ENCODE results near the gene ATP5MC2. TPM values are rescaled to one million over a fixed set of nuclear protein-coding genes. Genes with fewer than 3 reads are reported as not detected.

ATP5MC2 gene
- total RNA-seq, 1 experiment from 2014 or later: 433 TPM

DNA sequence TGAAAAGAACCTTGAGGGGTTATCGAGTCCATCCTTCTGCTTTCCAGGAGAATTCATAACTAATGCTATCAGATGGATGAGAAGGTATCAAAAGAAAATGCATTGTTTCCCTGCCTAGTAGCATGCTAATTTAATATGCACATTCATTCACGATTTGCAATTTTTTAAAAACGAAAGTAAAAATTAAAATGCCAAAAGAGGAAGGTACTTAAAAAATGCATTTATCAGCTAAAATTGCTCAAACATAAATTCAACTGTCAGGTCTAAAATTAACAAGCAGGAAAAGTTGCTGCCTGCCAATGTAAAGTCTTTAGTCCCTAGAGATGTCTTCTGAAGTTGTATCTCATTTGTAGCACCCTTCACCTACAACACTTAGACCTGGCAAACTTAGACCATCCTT lies 57.6 kb downstream of the ATP5MC2 start:
- Histone ChIP-seq H3K4me3 (no peak overlapping the region), H3K27ac (no peak overlapping the region), H3K9me3 (replicated peaks) (no peaks in the 10 kb centered on the region), H3K27me3 (no peaks in the 10 kb centered on the region), H3K4me1 (no peaks in the 10 kb centered on the region), H3K36me3 (no peaks in the 10 kb centered on the region; the same call in none of the 2 replicates)
- no peak for DNase-seq

- Histone ChIP-seq H3K9me3 (replicated peaks) (no peaks in the 10 kb centered on the region), H3K27me3 (no peaks in the 10 kb centered on the region), H3K36me3 (no peaks in the 10 kb centered on the region; the same call in none of the 2 replicates), H3K4me1 (no peaks in the 10 kb centered on the region), H3K27ac (no peak overlapping the region), H3K4me3 (no peak overlapping the region)
- no peak for DNase-seq
Measured at GRCh38 chr12:53617700-53618099, 58.2 kb downstream of the ATP5MC2 start.

DNA sequence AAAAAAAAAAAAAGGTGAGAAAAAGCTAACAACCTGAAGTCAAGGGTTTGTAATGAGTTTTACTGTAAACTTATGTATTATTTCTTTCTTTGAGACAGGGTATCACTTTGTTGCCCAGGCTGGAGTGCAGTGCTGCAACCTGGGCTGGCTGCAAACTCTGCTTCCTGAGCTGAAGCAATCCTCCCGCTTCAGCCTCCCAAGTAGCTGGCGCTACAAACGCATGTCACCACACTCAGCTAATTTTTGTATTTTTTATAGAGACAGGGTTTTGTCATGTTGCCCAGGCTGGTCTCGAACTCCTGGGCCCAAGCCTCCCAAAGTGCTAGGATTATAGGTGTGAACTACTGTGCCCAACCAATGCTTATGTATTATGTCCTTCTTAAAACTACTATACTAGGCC lies 58.9 kb downstream of the ATP5MC2 start:
- no peak for DNase-seq
- no peaks in the 10 kb centered on the region for H3K9me3 ChIP-seq (replicated peaks)
- H3K4me1 ChIP-seq: no peaks in the 10 kb centered on the region
- no peak overlapping the region for H3K27ac ChIP-seq
- no peaks in the 10 kb centered on the region for H3K27me3 ChIP-seq
- H3K4me3 ChIP-seq: no peak overlapping the region
- no peaks in the 10 kb centered on the region; the same call in none of the 2 replicates for H3K36me3 ChIP-seq

Other genes starting within 250 kb of the ATP5MC2 start
- 54.5 and 59.5 TPM in 2 replicates for gene PRR13, start 234.3 kb downstream of the ATP5MC2 start, total RNA-seq (2014; rRNA removed; shearing (Covaris generic))
- gene PCBP2, start 224.0 kb downstream of the ATP5MC2 start, total RNA-seq (2014; rRNA removed; shearing (Covaris generic)): 246 and 250 TPM in 2 replicates
- gene MAP3K12, start 176.6 kb downstream of the ATP5MC2 start, total RNA-seq (2014; rRNA removed; shearing (Covaris generic)): 5.9 and 7.6 TPM in 2 replicates
- gene TARBP2, start 174.8 kb downstream of the ATP5MC2 start, total RNA-seq (2014; rRNA removed; shearing (Covaris generic)): 35.2 and 41.2 TPM in 2 replicates
- gene NPFF, start 168.6 kb downstream of the ATP5MC2 start, total RNA-seq (2014; rRNA removed; shearing (Covaris generic)): 0.43 TPM in 1 of 2 replicates, not detected in the other
- gene ATF7, start 49.7 kb downstream of the ATP5MC2 start, total RNA-seq (2014; rRNA removed; shearing (Covaris generic)): 9.9 and 13.3 TPM in 2 replicates
- gene CALCOCO1, start 51.4 kb upstream of the ATP5MC2 start, total RNA-seq (2014; rRNA removed; shearing (Covaris generic)): 18.2 and 20.3 TPM in 2 replicates
- not detected in 2 replicates for gene CISTR, start 75.9 kb upstream of the ATP5MC2 start, total RNA-seq (2014; rRNA removed; shearing (Covaris generic))